ENCODE results near the gene NRG2.

NRG2 gene

DNA sequence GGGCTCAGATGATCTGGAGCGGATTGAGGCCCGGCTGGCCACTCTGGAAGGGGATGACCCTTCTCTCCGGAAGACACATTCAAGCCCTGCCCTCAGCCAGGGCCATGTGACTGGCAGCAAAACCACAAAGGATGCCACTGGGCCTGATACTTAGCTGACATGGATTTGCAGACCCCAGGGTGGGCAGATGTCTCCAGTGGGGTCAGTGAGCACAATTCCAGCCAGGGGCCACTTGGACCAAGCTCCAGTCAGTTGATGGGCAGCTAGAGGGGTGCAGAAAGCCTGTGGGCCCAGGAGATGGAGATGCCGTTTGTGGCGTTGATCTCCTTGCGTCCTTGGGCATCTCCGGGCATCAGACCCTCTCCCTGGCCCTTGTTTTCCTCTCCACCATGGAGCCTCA is 200.8 kb downstream of the NRG2 start:
- TF ChIP-seq REST (IDR thresholded peaks at IDR 0.05; ENCODE audit: insufficient read depth in 1 of 2, low read depth in 2 of 2, low read length in 2 of 2) (no peak), TAF1 (IDR thresholded peaks at IDR 0.05; ENCODE audit: borderline replicate concordance, insufficient read depth, low read length) (no peak), FOXP2 (optimal IDR thresholded peaks at IDR 0.05; ENCODE audit: borderline replicate concordance, extremely low read depth, extremely low read length, insufficient read depth) (no peak)

GRCh38 chr5:139841549-139841948 is 201.6 kb downstream of the NRG2 start:
- TF ChIP-seq REST (IDR thresholded peaks at IDR 0.05; ENCODE audit: insufficient read depth in 1 of 2, low read depth in 2 of 2, low read length in 2 of 2) (no peak), FOXP2 (optimal IDR thresholded peaks at IDR 0.05; ENCODE audit: borderline replicate concordance, extremely low read depth, extremely low read length, insufficient read depth) (no peak), TAF1 (IDR thresholded peaks at IDR 0.05; ENCODE audit: borderline replicate concordance, insufficient read depth, low read length) (no peak), POLR2AphosphoS5 (IDR thresholded peaks at IDR 0.05; ENCODE audit: low read depth, low read length) (no peak), SIN3A (IDR thresholded peaks at IDR 0.05; ENCODE audit: borderline replicate concordance, insufficient read depth, low read length) (no peak)

GRCh38 chr5:139839918-139840317 is 203.2 kb downstream of the NRG2 start:
- TF ChIP-seq POLR2AphosphoS5 (IDR thresholded peaks at IDR 0.05; ENCODE audit: low read depth, low read length) (no peak), FOXP2 (optimal IDR thresholded peaks at IDR 0.05; ENCODE audit: borderline replicate concordance, extremely low read depth, extremely low read length, insufficient read depth) (no peak), SIN3A (IDR thresholded peaks at IDR 0.05; ENCODE audit: borderline replicate concordance, insufficient read depth, low read length) (no peak), TAF1 (IDR thresholded peaks at IDR 0.05; ENCODE audit: borderline replicate concordance, insufficient read depth, low read length) (no peak), REST (IDR thresholded peaks at IDR 0.05; ENCODE audit: insufficient read depth in 1 of 2, low read depth in 2 of 2, low read length in 2 of 2) (no peak)

DNA sequence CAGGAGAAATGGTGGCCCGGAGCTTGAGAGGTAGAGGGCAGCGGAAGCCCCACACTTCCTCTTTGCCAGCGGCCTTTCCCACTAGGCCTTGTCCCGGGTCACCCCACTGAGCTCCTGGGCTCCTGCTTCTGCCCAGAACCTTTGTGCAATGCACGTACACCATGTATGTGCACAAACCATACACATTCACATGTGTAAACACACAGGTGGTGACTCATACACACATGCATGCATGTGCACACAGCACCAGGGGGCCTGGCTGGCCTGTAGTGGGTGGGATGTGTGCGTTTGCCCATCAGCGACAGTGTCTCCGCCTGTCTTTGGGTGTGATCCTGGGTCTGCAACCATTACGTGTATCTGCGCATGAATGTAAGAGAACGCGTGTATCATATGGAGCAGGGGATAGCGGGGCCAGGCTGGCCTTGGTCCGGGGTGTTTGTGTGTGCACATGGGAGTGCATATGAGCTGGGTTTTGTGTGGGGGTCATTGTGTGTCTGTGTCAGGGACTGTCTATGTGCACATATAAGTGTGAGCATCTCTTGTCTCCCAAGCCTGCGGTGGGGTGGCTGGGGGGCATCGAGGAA is 203.8 kb downstream of the NRG2 start:
- TF ChIP-seq FOXP2 (optimal IDR thresholded peaks at IDR 0.05; ENCODE audit: borderline replicate concordance, extremely low read depth, extremely low read length, insufficient read depth): no peak
- TF ChIP-seq REST (IDR thresholded peaks at IDR 0.05; ENCODE audit: insufficient read depth in 1 of 2, low read depth in 2 of 2, low read length in 2 of 2): no peak
- TF ChIP-seq TAF1 (IDR thresholded peaks at IDR 0.05; ENCODE audit: borderline replicate concordance, insufficient read depth, low read length): no peak
- no peak for TF ChIP-seq POLR2AphosphoS5 (IDR thresholded peaks at IDR 0.05; ENCODE audit: low read depth, low read length)
- no peak for TF ChIP-seq SIN3A (IDR thresholded peaks at IDR 0.05; ENCODE audit: borderline replicate concordance, insufficient read depth, low read length)

Measured in PFSK-1 (cell line).